T-helper 2 cell treated with Interferon-gamma antibody and Interleukin-4, amounts not matched to agents 100 ng/mL and 5 ng/mL, for 36 hours (primary cell): Measurements from ENCODE around the gene WHAMM. TPM values are rescaled to one million over a fixed set of nuclear protein-coding genes. Genes with fewer than 3 reads are reported as not detected.

Source experiments
- total RNA-seq: library from RNA; stranded (reverse); gene quantifications from 2 replicates; pipeline ENCODE4 v1.2.3, GENCODE V29; 2022

WHAMM gene
- total RNA-seq, 1 donor from 2014 or later: 9.6 TPM

Other genes starting within 250 kb of the WHAMM start
- not detected in 2 replicates for gene CPEB1, start 162.3 kb upstream of the WHAMM start, total RNA-seq
- gene AP3B2, start 99.8 kb upstream of the WHAMM start, total RNA-seq: not detected in 2 replicates
- gene FSD2, start 3.6 kb upstream of the WHAMM start, total RNA-seq: not detected in 2 replicates
- 38.1 and 42.1 TPM in 2 replicates for gene HOMER2, start 143.1 kb downstream of the WHAMM start, total RNA-seq
- gene RAMAC, start 176.6 kb downstream of the WHAMM start, total RNA-seq: 22.2 and 22.8 TPM in 2 replicates
- gene C15orf40, start 202.0 kb downstream of the WHAMM start, total RNA-seq: 25.3 and 30.4 TPM in 2 replicates